PFSK-1 (cell line): Measurements from ENCODE around the gene COMMD3.
A peak's percentile ranks its signal among the peaks of the same experiment; 100 is the strongest.

Source experiments
- FOXP2 ChIP-seq: optimal IDR thresholded peaks from 2 replicates; pipeline ENCODE3; 2011; ENCODE audit warnings: borderline replicate concordance, control low read depth, inconsistent platforms; ENCODE audit not compliant: insufficient read depth; ENCODE audit errors: extremely low read length, extremely low read depth
- POLR2AphosphoS5 ChIP-seq: IDR thresholded peaks from 2 replicates; pipeline ENCODE4 v1.6.1; 2012; ENCODE audit warnings: low read depth, mild to moderate bottlenecking, control low read depth, low read length, moderate library complexity
- REST ChIP-seq, 2 experiments: IDR thresholded peaks; 2 replicates each; pipeline versions ENCODE4 v1.6.1 to v1.8.0; 2011 to 2012; ENCODE audit warnings: low read depth in 2 of 2, low read length in 2 of 2, control low read depth in 1 of 2, inconsistent platforms in 1 of 2, mild to moderate bottlenecking in 1 of 2, moderate library complexity in 1 of 2; ENCODE audit not compliant: insufficient read depth in 1 of 2
- SIN3A ChIP-seq: IDR thresholded peaks from 2 replicates; pipeline ENCODE4 v1.6.1; 2012; ENCODE audit warnings: mild to moderate bottlenecking, low read length, moderate library complexity, borderline replicate concordance; ENCODE audit not compliant: insufficient read depth
- TAF1 ChIP-seq: IDR thresholded peaks from 2 replicates; pipeline ENCODE4 v1.6.1; 2012; ENCODE audit warnings: low read length, control low read depth, borderline replicate concordance; ENCODE audit not compliant: insufficient read depth

Gene COMMD3

GRCh38 chr10:22339761-22340328, 23.7 kb downstream of the COMMD3 start:
- TF ChIP-seq SIN3A (no peak), POLR2AphosphoS5 (no peak), FOXP2 (no peak)

DNA sequence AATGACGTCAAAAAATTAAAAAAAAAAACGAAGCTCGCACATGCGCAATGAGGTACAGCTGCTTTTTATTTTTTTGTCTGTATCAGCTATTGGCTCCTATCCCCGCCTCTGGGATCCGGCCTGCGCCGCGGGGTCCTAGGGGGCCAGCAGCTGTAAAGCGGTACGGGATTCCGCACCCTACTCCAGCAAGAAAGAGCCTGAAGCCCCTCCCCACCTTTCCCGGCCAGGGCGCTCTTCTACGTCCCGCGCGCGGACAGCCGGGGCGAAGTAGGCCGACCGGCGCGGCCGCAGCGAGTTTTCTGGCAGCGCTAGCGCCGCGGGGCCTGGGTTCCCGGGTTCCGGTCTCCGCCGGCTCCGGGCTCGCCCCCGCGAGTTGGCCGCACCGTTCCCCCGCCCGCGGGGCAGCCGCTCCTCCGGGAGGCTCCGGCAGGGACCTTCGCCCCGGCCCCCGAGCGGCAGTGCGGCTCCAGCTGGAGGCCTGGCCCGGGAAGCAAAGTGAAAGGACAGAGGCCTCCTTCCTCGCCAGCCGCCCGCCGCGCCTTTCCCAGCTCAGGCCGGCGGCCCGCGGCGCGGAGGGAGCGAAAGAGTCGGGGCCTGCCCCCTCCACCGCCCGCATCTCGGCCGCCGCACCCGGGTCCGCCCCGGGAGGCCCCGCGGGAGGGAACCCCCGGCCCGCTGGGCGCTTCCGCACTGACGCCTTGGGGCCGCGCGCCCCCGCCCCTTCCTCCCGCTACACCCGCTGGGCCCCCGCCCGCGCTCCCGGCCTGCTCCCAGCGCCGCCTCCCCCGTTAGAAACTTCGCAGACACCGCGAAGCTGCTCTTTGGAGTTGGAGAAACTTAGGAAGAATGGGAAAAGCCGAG, 24.4 kb downstream of the COMMD3 start:
- TF ChIP-seq POLR2AphosphoS5 (peak; percentile 70), REST (IDR thresholded peaks at IDR 0.05; ENCODE audit: insufficient read depth in 1 of 2, low read depth in 2 of 2, low read length in 2 of 2) (0 out of 4 replicates have a peak, but pooled peaks of 1 of the 2 experiments have one; percentile 53), TAF1 (peak; percentile 76; the same call in 1 of the 2 replicates), FOXP2 (no peak), SIN3A (no peak)

DNA sequence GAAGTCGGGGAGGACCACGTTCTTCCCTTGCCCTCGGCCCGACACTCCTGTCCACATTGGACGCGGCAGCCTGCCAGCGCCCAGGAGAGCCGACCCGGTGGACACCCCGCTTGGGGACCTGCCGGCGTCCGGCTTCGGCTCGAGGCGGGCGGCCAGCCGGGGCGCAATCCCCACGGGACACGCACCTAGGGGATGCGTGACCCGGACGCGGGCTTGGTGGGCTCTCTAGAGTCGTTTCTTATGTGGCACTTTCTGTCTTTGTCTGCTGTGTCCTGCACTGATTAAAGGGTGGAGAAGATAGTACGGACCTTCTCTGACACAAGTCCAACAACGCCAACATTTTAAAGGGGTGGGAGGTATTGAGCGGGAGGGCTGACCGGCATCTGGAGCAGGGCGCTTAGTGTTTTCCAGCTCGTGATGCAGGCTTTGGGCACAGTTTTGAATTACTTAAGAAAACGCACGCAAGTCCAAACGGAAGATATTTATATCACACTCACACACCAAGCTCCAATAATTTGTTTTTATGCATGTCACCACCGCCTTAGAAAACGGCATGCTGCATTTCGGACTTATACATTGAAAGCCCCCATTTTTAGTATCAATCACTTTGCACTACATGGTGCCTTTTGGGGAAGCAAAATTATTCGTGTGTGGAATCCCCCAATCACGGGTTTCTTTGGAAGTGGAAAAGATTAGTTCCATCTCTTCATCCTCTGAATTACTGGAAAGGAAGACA, 25.2 kb downstream of the COMMD3 start:
- no peak for TF ChIP-seq SIN3A
- TF ChIP-seq REST (IDR thresholded peaks at IDR 0.05; ENCODE audit: insufficient read depth in 1 of 2, low read depth in 2 of 2, low read length in 2 of 2): no peak
- no peak for TF ChIP-seq POLR2AphosphoS5
- no peak for TF ChIP-seq FOXP2
- TF ChIP-seq TAF1: no peak

DNA sequence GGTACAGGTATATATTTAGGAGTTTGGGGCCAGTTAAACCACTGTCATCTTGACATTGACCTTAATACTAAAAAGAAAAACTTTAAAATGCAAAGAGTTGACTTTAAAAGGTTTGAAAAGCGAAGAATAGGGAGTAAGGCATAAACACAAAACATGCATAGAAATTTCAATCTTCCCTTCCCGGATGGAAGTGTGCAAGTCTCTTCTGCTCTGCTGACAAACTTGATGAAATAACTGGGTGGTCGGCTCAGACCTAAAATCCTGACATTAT, 25.7 kb downstream of the COMMD3 start:
- TF ChIP-seq TAF1 (no peak), SIN3A (no peak), REST (IDR thresholded peaks at IDR 0.05; ENCODE audit: insufficient read depth in 1 of 2, low read depth in 2 of 2, low read length in 2 of 2) (no peak), POLR2AphosphoS5 (no peak), FOXP2 (no peak)

- TF ChIP-seq SIN3A: no peak
- TF ChIP-seq TAF1: no peak
- no peak for TF ChIP-seq REST (IDR thresholded peaks at IDR 0.05; ENCODE audit: insufficient read depth in 1 of 2, low read depth in 2 of 2, low read length in 2 of 2)
- no peak for TF ChIP-seq POLR2AphosphoS5
- TF ChIP-seq FOXP2: no peak
These were observed 26.2 kb downstream of the COMMD3 start for GRCh38 chr10:22342421-22342820.
